CD4-positive, alpha-beta memory T cell (primary cell): Measurements from ENCODE around the gene CCDC120. TPM values are rescaled to one million over a fixed set of nuclear protein-coding genes. Genes with fewer than 3 reads are reported as not detected.

Experiments used
- CTCF ChIA-PET: fragments of 350-600 bp; sonication (Branson Sonifier 250); formaldehyde crosslinking; loops from one replicate; lab custom pipeline; 2021; ENCODE audit warnings: inconsistent platforms; ENCODE audit not compliant: partially characterized antibody; lab: Charles Lee
- POLR2A ChIA-PET: fragments of 350-600 bp; sonication (Branson Sonifier 250); formaldehyde crosslinking; loops from one replicate; lab custom pipeline; 2021; ENCODE audit not compliant: partially characterized antibody; lab: Charles Lee
- DNase-seq, 5 donors: peaks; one replicate each; pipeline versions ENCODE4 v3.0.0 to v3.0.0-alpha.2; 2020 to 2022; ENCODE audit warnings: mixed read lengths in 1 of 5
- H3K27ac ChIP-seq: one replicate; pipeline ENCODE4 v1.7.0; 2013; ENCODE audit warnings: low read depth, low read length
- H3K27me3 ChIP-seq: 2 replicates; pipeline ENCODE4 v1.7.0; 2013; ENCODE audit warnings: mild to moderate bottlenecking, low read length, moderate library complexity; ENCODE audit not compliant: insufficient read depth
- H3K36me3 ChIP-seq: 2 replicates; pipeline ENCODE4 v1.7.0; 2013; ENCODE audit warnings: mild to moderate bottlenecking, low read length, moderate library complexity; ENCODE audit not compliant: insufficient read depth
- H3K4me1 ChIP-seq: 2 replicates; pipeline ENCODE4 v1.7.0; 2013; ENCODE audit warnings: mild to moderate bottlenecking, low read length, moderate library complexity; ENCODE audit not compliant: insufficient read depth
- H3K4me3 ChIP-seq, 2 donors: one replicate each; pipeline ENCODE4 v1.7.0; 2013; ENCODE audit warnings: low read length in 2 of 2, mild to moderate bottlenecking in 1 of 2
- H3K9me3 ChIP-seq, 2 donors: one replicate each; pipeline ENCODE4 v1.7.0; 2013; ENCODE audit warnings: low read length in 2 of 2, control low read depth in 1 of 2; ENCODE audit not compliant: control insufficient read depth in 1 of 2
- H3K27ac Mint-ChIP-seq, 7 donors: one replicate each; pipeline ENCODE4 v1.8.0; 2020 to 2021; ENCODE audit warnings: mixed read lengths in 7 of 7, mild to moderate bottlenecking in 6 of 7, inconsistent platforms in 3 of 7, moderate library complexity in 3 of 7
- H3K27me3 Mint-ChIP-seq, 2 donors: one replicate each; pipeline ENCODE4 v1.8.0; 2020 to 2021; ENCODE audit warnings: mixed read lengths in 2 of 2
- H3K36me3 Mint-ChIP-seq, 2 donors: one replicate each; pipeline ENCODE4 v1.8.0; 2020 to 2021; ENCODE audit warnings: mixed read lengths in 2 of 2, inconsistent platforms in 1 of 2, mild to moderate bottlenecking in 1 of 2
- H3K4me1 Mint-ChIP-seq, 4 donors: one replicate each; pipeline ENCODE4 v1.8.0; 2020 to 2021; ENCODE audit warnings: mixed read lengths in 4 of 4, mild to moderate bottlenecking in 1 of 4
- H3K4me3 Mint-ChIP-seq, 8 donors: one replicate each; pipeline ENCODE4 v1.8.0; 2020 to 2021; ENCODE audit warnings: mixed read lengths in 8 of 8, mild to moderate bottlenecking in 7 of 8, moderate library complexity in 6 of 8, inconsistent platforms in 3 of 8
- H3K9me3 Mint-ChIP-seq, 8 donors: one replicate each; pipeline ENCODE4 v1.8.0; 2020 to 2021; ENCODE audit warnings: mixed read lengths in 8 of 8, mild to moderate bottlenecking in 5 of 8, inconsistent platforms in 3 of 8, moderate library complexity in 1 of 8
- intact Hi-C: fragments of 100-400 bp; cut with micrococcal nuclease; formaldehyde crosslinking; loops from one replicate; pipeline ENCODE4 v1.15.1; 2023
- polyA plus RNA-seq, 2 donors: library from polyadenylated mRNA; unstranded; fragments of 300-500 nt; fragmentation: Illumina TruSeq; gene quantifications; one replicate each; pipeline ENCODE4 v1.2.3, GENCODE V29; 2021
- total RNA-seq, 2 experiments: library from RNA; stranded (reverse); gene quantifications; one replicate each; pipeline ENCODE4 v1.2.3, GENCODE V29; 2021

CCDC120 gene
- total RNA-seq (10 to 100 TPM in 1 of 2 experiments, 1 to 10 TPM in 1; 9.8 to 10.6 TPM), polyA plus RNA-seq (under 1 TPM; 0.19 to 0.94 TPM)

- H3K4me3 Mint-ChIP-seq: no peak within 1 kb of the TSS
- ChIA-PET CTCF (no interaction called here), POLR2A (interaction anchor here (1.5 kb wide), 1 partner anchor 21 kb away, joined by 4 read pairs; the partner anchor contains the start of gene WDR45)
Measured at GRCh38 chrX:49058794-49059193, at the start of gene CCDC120. Gene CCDC120 (plus strand): TSS chrX:49058999. CDS start chrX:49062042, 3,043 bp downstream.

GRCh38 chrX:49019050-49019449 lies 39.7 kb upstream of the CCDC120 start:
- no peaks in the 10 kb centered on the region for H3K4me1 Mint-ChIP-seq
- H3K36me3 Mint-ChIP-seq: no peaks in the 10 kb centered on the region
- no peaks in the 10 kb centered on the region for H3K27me3 Mint-ChIP-seq
- H3K4me1 ChIP-seq: no peaks in the 10 kb centered on the region
- H3K36me3 ChIP-seq: no peaks in the 10 kb centered on the region
- no peak for DNase-seq
- CTCF ChIA-PET: no interaction called here
- H3K9me3 Mint-ChIP-seq: peaks cover 0 to 1% (median 0%) of the 10 kb centered on the region in 8 donors
- H3K9me3 ChIP-seq: no peaks in the 10 kb centered on the region
- H3K4me3 ChIP-seq: no peak overlapping the region
- POLR2A ChIA-PET: no interaction called here
- H3K4me3 Mint-ChIP-seq: no peak overlapping the region
- no peak overlapping the region for H3K27ac Mint-ChIP-seq
- intact Hi-C loops: no loop called here
- H3K27me3 ChIP-seq: no peaks in the 10 kb centered on the region
- no peak overlapping the region for H3K27ac ChIP-seq

More at GRCh38 chrX:49058794-49059193, at the start of gene CCDC120:
- Histone ChIP-seq H3K36me3 (no peaks in the 10 kb centered on the region), H3K4me1 (peaks cover 15% of the 10 kb centered on the region), H3K27ac (no peak within 1 kb of the TSS), H3K9me3 (no peaks in the 10 kb centered on the region), H3K27me3 (no peaks in the 10 kb centered on the region), H3K4me3 (no peak within 1 kb of the TSS)
- intact Hi-C loops: no loop called here
- no peak for DNase-seq
- Mint-ChIP-seq H3K4me1 (peaks cover 14 to 22% (median 17%) of the 10 kb centered on the region in 4 donors), H3K36me3 (peaks cover 0 to 9% of the 10 kb centered on the region in 2 donors), H3K27ac (peak within 1 kb of the TSS in 1 of 7 donors; percentile 50), H3K27me3 (no peaks in the 10 kb centered on the region), H3K9me3 (peaks cover 0 to 2% (median 0%) of the 10 kb centered on the region in 8 donors)

GRCh38 chrX:49019599-49020249 lies 39.1 kb upstream of the CCDC120 start:
- Histone ChIP-seq H3K4me3 (no peak overlapping the region), H3K9me3 (no peaks in the 10 kb centered on the region), H3K36me3 (no peaks in the 10 kb centered on the region), H3K4me1 (no peaks in the 10 kb centered on the region), H3K27me3 (no peaks in the 10 kb centered on the region), H3K27ac (no peak overlapping the region)
- intact Hi-C loops: no loop called here
- POLR2A ChIA-PET: no interaction called here
- Mint-ChIP-seq H3K27ac (no peak overlapping the region), H3K4me3 (no peak overlapping the region), H3K9me3 (peaks cover 0 to 1% (median 0%) of the 10 kb centered on the region in 8 donors), H3K4me1 (no peaks in the 10 kb centered on the region), H3K36me3 (no peaks in the 10 kb centered on the region), H3K27me3 (no peaks in the 10 kb centered on the region)
- CTCF ChIA-PET: no interaction called here
- DNase-seq: no peak

- Mint-ChIP-seq H3K9me3 (no peaks in the 10 kb centered on the region), H3K4me1 (no peaks in the 10 kb centered on the region), H3K27ac (no peak overlapping the region), H3K36me3 (peaks cover 19 to 28% of the 10 kb centered on the region in 2 donors), H3K4me3 (no peak overlapping the region), H3K27me3 (no peaks in the 10 kb centered on the region)
- CTCF ChIA-PET: no interaction called here
- Histone ChIP-seq H3K27me3 (no peaks in the 10 kb centered on the region), H3K9me3 (no peaks in the 10 kb centered on the region), H3K4me3 (no peak overlapping the region), H3K4me1 (no peaks in the 10 kb centered on the region), H3K36me3 (peaks cover 12% of the 10 kb centered on the region), H3K27ac (no peak overlapping the region)
- intact Hi-C loops: no loop called here
- POLR2A ChIA-PET: no interaction called here
- DNase-seq: no peak
Measured at GRCh38 chrX:49029876-49030275, 28.9 kb upstream of the CCDC120 start.

GRCh38 chrX:49030283-49030682 lies 28.5 kb upstream of the CCDC120 start:
- no peak for DNase-seq
- Histone ChIP-seq H3K9me3 (no peaks in the 10 kb centered on the region), H3K4me3 (no peak overlapping the region), H3K27me3 (no peaks in the 10 kb centered on the region), H3K36me3 (peaks cover 12% of the 10 kb centered on the region), H3K4me1 (no peaks in the 10 kb centered on the region), H3K27ac (no peak overlapping the region)
- Mint-ChIP-seq H3K27me3 (no peaks in the 10 kb centered on the region), H3K9me3 (no peaks in the 10 kb centered on the region), H3K4me1 (no peaks in the 10 kb centered on the region), H3K27ac (no peak overlapping the region), H3K4me3 (no peak overlapping the region), H3K36me3 (peaks cover 19 to 28% of the 10 kb centered on the region in 2 donors)
- intact Hi-C loops: no loop called here
- ChIA-PET CTCF (no interaction called here), POLR2A (no interaction called here)

- CTCF ChIA-PET: interaction anchor here (1.6 kb wide), 1 partner anchor 79 kb away, joined by 5 read pairs; no protein-coding TSS in a partner anchor
- H3K9me3 Mint-ChIP-seq: peaks cover 0 to 1% (median 0%) of the 10 kb centered on the region in 8 donors
- H3K27ac Mint-ChIP-seq: peak overlapping the region in 2 of 7 donors; percentile 43 to 55
- intact Hi-C loops: no loop called here
- DNase-seq: no peak
- no peaks in the 10 kb centered on the region for H3K27me3 ChIP-seq
- H3K27me3 Mint-ChIP-seq: no peaks in the 10 kb centered on the region
- H3K4me1 ChIP-seq: peaks cover 33% of the 10 kb centered on the region
- no peak overlapping the region for H3K27ac ChIP-seq
- POLR2A ChIA-PET: interaction anchor here (2.9 kb wide), 1 partner anchor 36 kb away, joined by 17 read pairs; the partner anchor contains the start of gene GRIPAP1
- H3K36me3 ChIP-seq: peaks cover 22% of the 10 kb centered on the region
- peaks cover 15 to 36% (median 26%) of the 10 kb centered on the region in 4 donors for H3K4me1 Mint-ChIP-seq
- H3K9me3 ChIP-seq: no peaks in the 10 kb centered on the region
- H3K4me3 Mint-ChIP-seq: no peak overlapping the region
- peaks cover 13 to 37% of the 10 kb centered on the region in 2 donors for H3K36me3 Mint-ChIP-seq
- no peak overlapping the region for H3K4me3 ChIP-seq
Measured at GRCh38 chrX:49037883-49038475, 20.8 kb upstream of the CCDC120 start.
